Breast epithelium (tissue), 4 donors: ENCODE measurements around the gene PKDREJ. TPM values are rescaled to one million over a fixed set of nuclear protein-coding genes. Genes with fewer than 3 reads are reported as not detected.

Experiments
- DNase-seq, 2 donors: peaks; one replicate each; pipeline ENCODE4 v3.0.0-alpha.2; 2019; ENCODE audit warnings: low spot score in 2 of 2
- H3K27ac ChIP-seq, 2 donors: fragments of 200-600 bp; sonication (generic) in 1 of 2; one replicate each; pipeline ENCODE4 v1.5.1; 2016 to 2019; ENCODE audit warnings: mild to moderate bottlenecking in 1 of 2
- H3K27me3 ChIP-seq, 2 donors: fragments of 200-600 bp; sonication (generic) in 1 of 2; one replicate each; pipeline versions ENCODE4 v1.5.1 to v1.6.0; 2017 to 2019; ENCODE audit warnings: control low read depth in 1 of 2, mild to moderate bottlenecking in 1 of 2
- H3K36me3 ChIP-seq: fragments of 200-600 bp; one replicate; pipeline ENCODE4 v1.5.1; 2019
- H3K4me1 ChIP-seq, 2 donors: fragments of 200-600 bp; sonication (generic); one replicate each; pipeline ENCODE4 v1.5.1; 2016 to 2019; ENCODE audit warnings: control low read depth in 1 of 2
- H3K4me3 ChIP-seq, 3 donors: fragments of 200-600 bp; sonication (generic); 1 replicate in 2 of 3; 2 replicates in 1 of 3; pipeline ENCODE4 v1.5.1; 2016 to 2019; ENCODE audit warnings: mild to moderate bottlenecking in 3 of 3, moderate library complexity in 2 of 3
- H3K9me3 ChIP-seq, 2 donors: fragments of 200-600 bp; sonication (generic) in 1 of 2; one replicate each; pipeline ENCODE4 v1.5.1; 2016 to 2019; ENCODE audit warnings: control low read depth in 1 of 2
- CTCF ChIP-seq, 3 donors: fragments of 450-650 bp; IDR thresholded peaks; one replicate each; pipeline ENCODE4 v1.5.1; 2016 to 2017; ENCODE audit warnings: antibody characterized with exemption in 3 of 3, mild to moderate bottlenecking in 3 of 3, moderate library complexity in 3 of 3
- POLR2A ChIP-seq: fragments of 450-650 bp; IDR thresholded peaks from one replicate; pipeline ENCODE4 v1.6.1; 2016; ENCODE audit warnings: antibody characterized with exemption, mild to moderate bottlenecking, moderate library complexity
- POLR2AphosphoS5 ChIP-seq, 3 donors: sonication (generic); formaldehyde crosslinking; IDR thresholded peaks; one replicate each; pipeline ENCODE4 v1.6.1; 2017; ENCODE audit warnings: antibody characterized with exemption in 3 of 3
- intact Hi-C: fragments of 100-400 bp; cut with DNase I; formaldehyde crosslinking; loops from one replicate; pipeline ENCODE4 v1.15.1; 2023; ENCODE audit warnings: low total_unique reads
- total RNA-seq, 3 donors: library from RNA; depleted of rRNA; stranded (reverse); fragments of >200 nt; gene quantifications; one replicate each; pipeline ENCODE4 v1.1.0, GENCODE V29; 2016

The PKDREJ gene
- total RNA-seq, 3 donors from 2014 or later: 0.16 TPM; not detected in 2

GRCh38 chr22:46244771-46245170 lies 18.4 kb downstream of the PKDREJ start:
- H3K4me1 ChIP-seq: peaks cover 0 to 5% of the 10 kb centered on the region in 2 donors
- no peaks in the 10 kb centered on the region for H3K27me3 ChIP-seq
- H3K27ac ChIP-seq: no peak overlapping the region
- DNase-seq: no peak
- no peaks in the 10 kb centered on the region for H3K36me3 ChIP-seq
- H3K9me3 ChIP-seq: no peaks in the 10 kb centered on the region
- no peak for TF ChIP-seq CTCF (IDR thresholded peaks at IDR 0.05)
- no peak for TF ChIP-seq POLR2AphosphoS5 (IDR thresholded peaks at IDR 0.05)
- no peak for TF ChIP-seq POLR2A
- no peak overlapping the region for H3K4me3 ChIP-seq
- intact Hi-C loops: no loop called here

GRCh38 chr22:46242076-46242475 lies 21.1 kb downstream of the PKDREJ start:
- DNase-seq: no peak
- no peaks in the 10 kb centered on the region for H3K36me3 ChIP-seq
- no peaks in the 10 kb centered on the region for H3K9me3 ChIP-seq
- intact Hi-C loops: no loop called here
- no peak overlapping the region for H3K4me3 ChIP-seq
- H3K27ac ChIP-seq: no peak overlapping the region
- TF ChIP-seq CTCF (IDR thresholded peaks at IDR 0.05): no peak
- TF ChIP-seq POLR2AphosphoS5 (IDR thresholded peaks at IDR 0.05): no peak
- no peak for TF ChIP-seq POLR2A
- H3K27me3 ChIP-seq: no peaks in the 10 kb centered on the region
- H3K4me1 ChIP-seq: no peaks in the 10 kb centered on the region

GRCh38 chr22:46241396-46242007 lies 21.6 kb downstream of the PKDREJ start:
- Histone ChIP-seq H3K27ac (no peak overlapping the region), H3K4me3 (no peak overlapping the region), H3K36me3 (no peaks in the 10 kb centered on the region), H3K27me3 (no peaks in the 10 kb centered on the region), H3K9me3 (no peaks in the 10 kb centered on the region), H3K4me1 (no peaks in the 10 kb centered on the region)
- DNase-seq: no peak
- TF ChIP-seq POLR2A: no peak
- TF ChIP-seq POLR2AphosphoS5 (IDR thresholded peaks at IDR 0.05): no peak
- no peak for TF ChIP-seq CTCF (IDR thresholded peaks at IDR 0.05)
- intact Hi-C loops: no loop called here

GRCh38 chr22:46240907-46241306 lies 22.2 kb downstream of the PKDREJ start:
- intact Hi-C loops: no loop called here
- H3K36me3 ChIP-seq: no peaks in the 10 kb centered on the region

More at GRCh38 chr22:46240907-46241306, 22.2 kb downstream of the PKDREJ start:
- H3K4me3 ChIP-seq: no peak overlapping the region
- no peaks in the 10 kb centered on the region for H3K27me3 ChIP-seq
- H3K27ac ChIP-seq: no peak overlapping the region
- TF ChIP-seq POLR2AphosphoS5 (IDR thresholded peaks at IDR 0.05) (no peak), CTCF (IDR thresholded peaks at IDR 0.05) (no peak), POLR2A (no peak)
- no peaks in the 10 kb centered on the region for H3K4me1 ChIP-seq
- no peaks in the 10 kb centered on the region for H3K9me3 ChIP-seq
- DNase-seq: no peak
